HFFc6 (cell line): ENCODE results near the gene ARHGEF7. TPM values are rescaled to one million over a fixed set of nuclear protein-coding genes. Genes with fewer than 3 reads are reported as not detected.

Source experiments
- DNase-seq: peaks from one replicate; pipeline ENCODE4 v3.0.0-alpha.2; 2018
- H3K27ac Mint-ChIP-seq: 2 replicates; pipeline ENCODE4 v1.8.0; 2020; ENCODE audit warnings: mild to moderate bottlenecking, mixed read lengths
- H3K27me3 Mint-ChIP-seq: 2 replicates; pipeline ENCODE4 v1.8.0; 2021; ENCODE audit warnings: mild to moderate bottlenecking, moderate library complexity, mixed read lengths; ENCODE audit not compliant: insufficient read depth
- H3K36me3 Mint-ChIP-seq: 2 replicates; pipeline ENCODE4 v1.8.0; 2021; ENCODE audit warnings: low read depth, mixed read lengths
- H3K4me1 Mint-ChIP-seq: 2 replicates; pipeline ENCODE4 v1.8.0; 2020; ENCODE audit warnings: low read depth, mixed read lengths
- H3K4me3 Mint-ChIP-seq: 2 replicates; pipeline ENCODE4 v1.8.0; 2020; ENCODE audit warnings: mild to moderate bottlenecking, moderate library complexity, mixed read lengths
- H3K9me3 Mint-ChIP-seq: 2 replicates; pipeline ENCODE4 v1.8.0; 2020; ENCODE audit warnings: mild to moderate bottlenecking, mixed read lengths
- total RNA-seq, 6 experiments: library from RNA; stranded (reverse); fragmentation: NEBNext Ultra II Directional; extraction: Animal tissue kit (Norgen Biotek cat#: 25700); gene quantifications; 2 replicates in 1 of 6; 3 replicates in 5 of 6; pipeline ENCODE4 v1.2.3, GENCODE V29; 2021
- TF ChIP-seq, protein P1 (sequence below): fragments of 200-600 bp; sonication (generic); IDR thresholded peaks from 2 replicates; pipeline ENCODE4 v1.5.0; 2021; ENCODE audit warnings: antibody characterized with exemption, mild to moderate bottlenecking

ARHGEF7 gene
- total RNA-seq, 6 experiments from 2014 or later = 32.3 to 38.1 (median 35.0) TPM

DNA sequence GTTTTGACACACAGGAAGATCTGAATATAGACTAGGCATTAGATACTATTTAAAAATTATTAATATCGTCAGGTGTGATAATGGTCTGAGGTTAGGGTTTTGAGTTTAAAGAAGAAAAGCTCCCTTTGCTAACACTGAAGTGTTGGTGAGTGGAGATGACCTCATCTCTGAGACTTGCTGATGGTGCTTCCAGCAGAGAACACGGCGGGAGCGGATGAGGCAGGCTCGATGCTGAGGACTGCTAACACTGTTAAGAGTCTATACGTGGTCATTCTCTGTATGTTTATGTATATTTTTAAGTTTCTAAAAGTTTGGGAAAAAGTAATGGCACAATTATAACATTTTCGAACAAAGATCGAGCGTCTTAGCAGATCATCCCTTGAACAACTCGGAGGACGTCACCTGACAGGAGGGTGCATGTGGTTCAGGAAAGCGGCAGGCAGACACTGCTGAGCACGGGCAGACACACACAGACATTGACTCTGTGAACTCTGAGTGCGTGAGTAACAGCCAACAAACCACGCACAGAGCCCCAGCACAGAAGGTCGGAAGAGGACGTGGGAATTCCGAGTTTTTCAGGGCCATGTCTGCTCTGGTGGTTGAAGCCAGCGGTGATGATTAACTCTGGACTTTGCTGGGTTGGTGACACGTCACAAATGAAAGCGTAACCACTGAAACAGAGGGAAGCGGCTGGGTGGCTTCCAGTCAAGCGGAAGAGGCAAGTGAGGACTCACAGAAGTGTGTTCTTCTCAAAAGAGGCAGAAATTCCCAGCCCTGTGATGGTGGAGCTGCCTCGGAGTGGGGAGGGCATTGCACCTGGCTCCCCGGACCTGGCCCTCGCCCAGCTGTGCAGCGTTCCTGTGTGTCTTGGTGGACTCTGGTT, 113.4 kb downstream of the ARHGEF7 start:
- H3K27ac Mint-ChIP-seq = no peak overlapping the region
- no peak overlapping the region for H3K4me3 Mint-ChIP-seq
- TF ChIP-seq, protein P1, sequence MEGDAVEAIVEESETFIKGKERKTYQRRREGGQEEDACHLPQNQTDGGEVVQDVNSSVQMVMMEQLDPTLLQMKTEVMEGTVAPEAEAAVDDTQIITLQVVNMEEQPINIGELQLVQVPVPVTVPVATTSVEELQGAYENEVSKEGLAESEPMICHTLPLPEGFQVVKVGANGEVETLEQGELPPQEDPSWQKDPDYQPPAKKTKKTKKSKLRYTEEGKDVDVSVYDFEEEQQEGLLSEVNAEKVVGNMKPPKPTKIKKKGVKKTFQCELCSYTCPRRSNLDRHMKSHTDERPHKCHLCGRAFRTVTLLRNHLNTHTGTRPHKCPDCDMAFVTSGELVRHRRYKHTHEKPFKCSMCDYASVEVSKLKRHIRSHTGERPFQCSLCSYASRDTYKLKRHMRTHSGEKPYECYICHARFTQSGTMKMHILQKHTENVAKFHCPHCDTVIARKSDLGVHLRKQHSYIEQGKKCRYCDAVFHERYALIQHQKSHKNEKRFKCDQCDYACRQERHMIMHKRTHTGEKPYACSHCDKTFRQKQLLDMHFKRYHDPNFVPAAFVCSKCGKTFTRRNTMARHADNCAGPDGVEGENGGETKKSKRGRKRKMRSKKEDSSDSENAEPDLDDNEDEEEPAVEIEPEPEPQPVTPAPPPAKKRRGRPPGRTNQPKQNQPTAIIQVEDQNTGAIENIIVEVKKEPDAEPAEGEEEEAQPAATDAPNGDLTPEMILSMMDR = no peak
- DNase-seq = no peak
- peaks cover 33% of the 10 kb centered on the region for H3K4me1 Mint-ChIP-seq
- peaks cover 5% of the 10 kb centered on the region for H3K36me3 Mint-ChIP-seq
- H3K9me3 Mint-ChIP-seq = no peaks in the 10 kb centered on the region
- H3K27me3 Mint-ChIP-seq = peaks cover 3% of the 10 kb centered on the region

DNA sequence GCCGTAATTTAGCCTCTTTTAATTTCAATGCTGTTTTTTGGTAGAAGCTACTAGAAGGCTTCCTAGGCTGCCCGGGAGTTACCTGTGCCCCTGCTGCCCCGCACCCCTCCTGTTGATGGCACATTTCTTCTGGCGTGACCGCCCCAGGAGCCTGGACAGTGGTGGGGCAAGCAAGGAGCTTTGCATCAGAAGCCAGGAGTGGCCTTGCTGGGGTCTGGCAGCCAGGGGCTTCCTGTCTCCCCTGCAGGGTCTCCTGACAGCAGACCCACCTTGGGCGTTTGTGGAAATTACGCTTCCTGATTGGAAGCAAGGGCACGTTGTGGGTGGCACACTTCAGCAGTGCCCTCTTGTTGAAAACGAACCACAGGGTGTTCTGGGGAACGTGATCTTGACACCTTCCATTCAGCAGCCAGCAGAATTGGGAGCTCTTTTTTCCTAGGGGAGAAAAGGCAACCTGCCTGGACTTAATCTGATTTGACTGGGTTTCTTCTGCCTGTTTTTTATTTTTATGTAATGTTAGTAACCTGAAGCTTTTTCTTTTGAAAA, 115.3 kb downstream of the ARHGEF7 start:
- peaks cover 3% of the 10 kb centered on the region for H3K27me3 Mint-ChIP-seq
- no peak overlapping the region for H3K27ac Mint-ChIP-seq
- H3K36me3 Mint-ChIP-seq = peaks cover 5% of the 10 kb centered on the region
- no peaks in the 10 kb centered on the region for H3K9me3 Mint-ChIP-seq
- TF ChIP-seq, protein P1 = no peak
- H3K4me1 Mint-ChIP-seq = peaks cover 32% of the 10 kb centered on the region
- no peak overlapping the region for H3K4me3 Mint-ChIP-seq
- DNase-seq = no peak

DNA sequence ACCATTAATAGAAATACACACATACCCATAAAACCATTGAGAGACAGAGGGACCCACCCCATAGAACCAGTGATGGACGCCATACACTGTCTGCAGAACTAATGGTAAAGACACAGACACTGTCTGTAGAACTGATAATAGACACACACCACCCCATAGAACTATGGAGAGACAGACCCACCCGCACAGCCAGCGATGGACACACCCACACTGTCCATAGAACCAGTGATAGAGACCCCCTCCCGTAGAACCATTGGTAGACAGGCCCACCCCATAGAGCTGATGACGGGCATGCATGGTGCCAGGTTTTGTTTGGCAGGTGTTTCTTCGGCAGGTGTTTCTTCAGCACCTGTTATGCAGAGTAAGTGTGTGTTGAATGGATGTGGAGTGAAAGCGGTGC, 117.1 kb downstream of the ARHGEF7 start:
- TF ChIP-seq, protein P1 = no peak
- Mint-ChIP-seq H3K9me3 (no peaks in the 10 kb centered on the region), H3K27ac (no peak overlapping the region), H3K4me3 (no peak overlapping the region), H3K27me3 (peaks cover 3% of the 10 kb centered on the region; the same call in 1 of the 2 replicates), H3K36me3 (peaks cover 5% of the 10 kb centered on the region), H3K4me1 (peaks cover 24% of the 10 kb centered on the region)
- DNase-seq = no peak

DNA sequence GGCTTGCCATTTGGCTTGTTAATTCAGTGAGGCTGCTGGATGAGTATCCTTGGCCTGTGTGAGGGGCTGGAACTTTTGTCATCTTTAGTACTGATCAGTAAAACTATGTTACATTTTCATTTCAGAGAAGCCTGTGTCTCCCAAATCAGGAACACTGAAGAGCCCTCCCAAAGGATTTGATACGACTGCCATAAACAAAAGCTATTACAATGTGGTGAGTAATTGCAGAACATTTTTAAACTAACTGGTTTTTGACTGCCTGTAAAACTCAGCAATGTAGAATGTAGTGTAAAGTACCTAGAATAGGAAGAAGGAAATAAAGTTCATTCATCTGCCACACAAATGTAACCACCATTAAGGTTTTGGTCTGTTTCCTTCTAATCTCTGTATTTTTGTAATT, 118.0 kb downstream of the ARHGEF7 start:
- H3K36me3 Mint-ChIP-seq = peaks cover 9% of the 10 kb centered on the region
- peaks cover 3% of the 10 kb centered on the region; the same call in 1 of the 2 replicates for H3K27me3 Mint-ChIP-seq
- DNase-seq = no peak
- H3K9me3 Mint-ChIP-seq = no peaks in the 10 kb centered on the region
- H3K27ac Mint-ChIP-seq = peak overlapping the region; percentile 24; the same call in 1 of the 2 replicates
- TF ChIP-seq, protein P1 = no peak
- no peak overlapping the region for H3K4me3 Mint-ChIP-seq
- H3K4me1 Mint-ChIP-seq = peaks cover 16% of the 10 kb centered on the region

DNA sequence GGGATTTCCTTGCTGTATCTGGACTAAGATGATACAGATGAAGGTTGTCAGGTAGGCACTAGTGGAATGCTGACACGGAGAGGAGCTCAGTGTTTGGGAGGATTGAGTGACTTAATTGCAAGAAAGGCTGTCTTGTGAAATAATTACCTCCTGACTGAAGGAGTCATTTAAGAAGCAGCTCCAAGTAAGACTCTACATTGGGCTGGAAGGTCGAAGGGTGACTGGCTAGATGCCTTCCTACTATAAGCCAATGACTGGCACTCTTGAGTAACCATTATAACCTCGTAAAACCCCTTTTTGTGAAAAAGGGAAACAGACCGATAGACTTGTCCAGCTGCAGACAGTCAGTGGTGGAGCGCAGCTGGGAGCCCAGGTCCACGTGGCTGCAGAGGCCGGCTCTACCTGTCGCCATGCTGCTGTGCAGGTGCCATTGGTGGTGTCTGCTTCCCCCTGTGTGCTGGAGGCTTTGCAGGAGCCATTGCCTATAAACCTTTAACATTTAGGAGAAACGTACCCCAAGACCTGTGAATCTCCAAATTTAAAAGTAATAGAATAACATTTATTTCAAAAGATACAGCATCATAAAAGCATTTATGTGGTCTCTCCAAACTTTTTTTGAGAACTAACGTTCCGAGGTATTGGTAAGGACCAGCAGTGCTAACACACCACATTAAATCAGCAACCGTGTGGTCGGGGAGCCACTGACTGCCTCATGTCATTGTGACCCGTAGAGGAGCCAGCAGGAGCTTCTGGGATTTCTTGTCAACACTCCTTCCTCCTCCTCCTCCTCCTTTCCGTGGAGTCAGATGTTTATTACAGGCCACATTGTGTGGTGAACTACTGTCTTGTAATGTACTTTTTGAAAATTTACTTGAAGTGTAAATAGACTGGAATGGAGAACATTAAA, 124.9 kb downstream of the ARHGEF7 start:
- Mint-ChIP-seq H3K27me3 (no peaks in the 10 kb centered on the region), H3K9me3 (no peaks in the 10 kb centered on the region), H3K4me3 (no peak overlapping the region), H3K4me1 (no peaks in the 10 kb centered on the region), H3K27ac (no peak overlapping the region), H3K36me3 (peaks cover 30% of the 10 kb centered on the region)
- DNase-seq = no peak
- TF ChIP-seq, protein P1 = no peak
